ENCODE measurements around the gene MPZL1.

GRCh38 chr1:167744901-167745300 is 23.1 kb downstream of the MPZL1 start:
- TF ChIP-seq SP1 (IDR thresholded peaks at IDR 0.05; ENCODE audit: low read depth) (no peak), CTCF (IDR thresholded peaks at IDR 0.05 in 2 of 3, conservative IDR thresholded peaks at IDR 0.05 in 1 of 3; ENCODE audit: borderline replicate concordance in 1 of 3, insufficient read depth in 1 of 3, low read depth in 2 of 3, low read length in 2 of 3) (no peak), JUND (IDR thresholded peaks at IDR 0.05) (no peak), POLR2A (IDR thresholded peaks at IDR 0.05; ENCODE audit: borderline replicate concordance, extremely low read depth, insufficient read depth, insufficient read length) (no peak), EZH2 (IDR thresholded peaks at IDR 0.05) (no peak), ZNF274 (IDR thresholded peaks at IDR 0.05; ENCODE audit: low read depth, low read length) (no peak), RAD21 (IDR thresholded peaks at IDR 0.05; ENCODE audit: low read depth) (no peak), POLR2AphosphoS5 (IDR thresholded peaks at IDR 0.05; ENCODE audit: low read depth, low read length) (no peak), EZH2phosphoT487 (IDR thresholded peaks at IDR 0.05; ENCODE audit: borderline replicate concordance) (no peak)
